ENCODE measurements around the gene S100A12. TPM values are rescaled to one million over a fixed set of nuclear protein-coding genes. Genes with fewer than 3 reads are reported as not detected.

Gene S100A12
- total RNA-seq, 3 donors from 2014 or later = 1.3 to 1.8 TPM; not detected in 1

GRCh38 chr1:153363641-153364040 lies 11.8 kb downstream of the S100A12 start:
- H3K9me3 ChIP-seq = no peaks in the 10 kb centered on the region
- TF ChIP-seq CTCF (IDR thresholded peaks at IDR 0.05) = no peak
- TF ChIP-seq POLR2A (IDR thresholded peaks at IDR 0.05) = no peak
- no peak for TF ChIP-seq POLR2AphosphoS5 (IDR thresholded peaks at IDR 0.05)
- no peak for DNase-seq (ENCODE audit: low spot score in 2 of 2)

GRCh38 chr1:153362187-153362775 lies 13.1 kb downstream of the S100A12 start:
- TF ChIP-seq POLR2A (IDR thresholded peaks at IDR 0.05) (no peak), CTCF (IDR thresholded peaks at IDR 0.05) (no peak), POLR2AphosphoS5 (IDR thresholded peaks at IDR 0.05) (no peak)
- H3K9me3 ChIP-seq = no peaks in the 10 kb centered on the region
- H3K27ac ChIP-seq = no peak overlapping the region
- H3K36me3 ChIP-seq = no peaks in the 10 kb centered on the region
- no peak overlapping the region for H3K4me3 ChIP-seq
- intact Hi-C loops (cut with DNase I; ENCODE audit: low total_unique reads) = no loop called here
- H3K4me1 ChIP-seq = peaks cover 0 to 16% of the 10 kb centered on the region in 2 donors
- no peak for DNase-seq (ENCODE audit: low spot score in 2 of 2)
- no peaks in the 10 kb centered on the region for H3K27me3 ChIP-seq

More at GRCh38 chr1:153363641-153364040, 11.8 kb downstream of the S100A12 start:
- intact Hi-C loops (cut with DNase I; ENCODE audit: low total_unique reads) = no loop called here
- Histone ChIP-seq H3K36me3 (no peaks in the 10 kb centered on the region), H3K27ac (peak overlapping the region; percentile 53 to 80), H3K4me1 (peaks cover 0 to 11% of the 10 kb centered on the region in 2 donors), H3K27me3 (no peaks in the 10 kb centered on the region), H3K4me3 (no peak overlapping the region)

- DNase-seq (ENCODE audit: low spot score in 2 of 2) = no peak
- no peak overlapping the region for H3K4me3 ChIP-seq
- H3K27me3 ChIP-seq = no peaks in the 10 kb centered on the region
- no peaks in the 10 kb centered on the region for H3K36me3 ChIP-seq
- H3K27ac ChIP-seq = no peak overlapping the region
- TF ChIP-seq POLR2AphosphoS5 (IDR thresholded peaks at IDR 0.05) (no peak), CTCF (IDR thresholded peaks at IDR 0.05) (no peak), POLR2A (IDR thresholded peaks at IDR 0.05) (no peak)
- H3K9me3 ChIP-seq = no peaks in the 10 kb centered on the region
- peaks cover 0 to 19% of the 10 kb centered on the region in 2 donors for H3K4me1 ChIP-seq
- intact Hi-C loops (cut with DNase I; ENCODE audit: low total_unique reads) = no loop called here
These were observed 13.8 kb downstream of the S100A12 start for GRCh38 chr1:153361480-153362109.

GRCh38 chr1:153360592-153361479 lies 14.6 kb downstream of the S100A12 start:
- H3K27ac ChIP-seq = no peak overlapping the region
- no peak for TF ChIP-seq POLR2AphosphoS5 (IDR thresholded peaks at IDR 0.05)
- TF ChIP-seq POLR2A (IDR thresholded peaks at IDR 0.05) = no peak
- no peak for TF ChIP-seq CTCF (IDR thresholded peaks at IDR 0.05)
- intact Hi-C loops (cut with DNase I; ENCODE audit: low total_unique reads) = no loop called here
- no peak overlapping the region for H3K4me3 ChIP-seq
- no peak for DNase-seq (ENCODE audit: low spot score in 2 of 2)
- H3K36me3 ChIP-seq = no peaks in the 10 kb centered on the region
- H3K4me1 ChIP-seq = peaks cover 0 to 18% of the 10 kb centered on the region in 2 donors
- H3K27me3 ChIP-seq = no peaks in the 10 kb centered on the region
- no peaks in the 10 kb centered on the region for H3K9me3 ChIP-seq
